Activated naive CD4-positive, alpha-beta T cell (primary cell): ENCODE data around the gene TRPM1.
"Not testable (repeated sequence)": the region's sequence is repeated elsewhere in the genome, so short reads cannot be mapped to it uniquely, and the experiment has no call there.

ENCODE experiments used
- DNase-seq, 4 experiments: peaks; one replicate each; lab custom pipeline; 2025; lab: John Stamatoyannopoulos, UW

TRPM1 gene

DNA sequence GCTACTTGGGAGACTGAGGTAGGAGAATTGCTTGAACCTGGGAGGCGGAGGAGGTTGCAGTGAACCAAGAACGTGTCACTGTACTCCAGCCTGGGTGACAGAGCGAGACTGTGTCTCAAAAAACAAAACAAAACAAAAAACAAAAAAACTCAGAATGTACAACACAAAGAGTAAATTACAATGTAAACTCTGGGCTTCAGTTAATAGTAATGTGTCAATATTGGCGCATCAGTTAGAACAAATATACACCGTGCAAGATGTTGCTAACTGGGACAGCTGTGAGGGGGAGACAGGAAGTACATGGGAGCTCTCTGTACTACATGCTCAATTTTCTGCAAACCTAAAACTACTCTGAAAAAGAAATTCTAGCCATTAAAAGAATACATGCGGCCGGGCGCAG is 23.5 kb upstream of the TRPM1 start:
- DNase-seq: no peak

DNA sequence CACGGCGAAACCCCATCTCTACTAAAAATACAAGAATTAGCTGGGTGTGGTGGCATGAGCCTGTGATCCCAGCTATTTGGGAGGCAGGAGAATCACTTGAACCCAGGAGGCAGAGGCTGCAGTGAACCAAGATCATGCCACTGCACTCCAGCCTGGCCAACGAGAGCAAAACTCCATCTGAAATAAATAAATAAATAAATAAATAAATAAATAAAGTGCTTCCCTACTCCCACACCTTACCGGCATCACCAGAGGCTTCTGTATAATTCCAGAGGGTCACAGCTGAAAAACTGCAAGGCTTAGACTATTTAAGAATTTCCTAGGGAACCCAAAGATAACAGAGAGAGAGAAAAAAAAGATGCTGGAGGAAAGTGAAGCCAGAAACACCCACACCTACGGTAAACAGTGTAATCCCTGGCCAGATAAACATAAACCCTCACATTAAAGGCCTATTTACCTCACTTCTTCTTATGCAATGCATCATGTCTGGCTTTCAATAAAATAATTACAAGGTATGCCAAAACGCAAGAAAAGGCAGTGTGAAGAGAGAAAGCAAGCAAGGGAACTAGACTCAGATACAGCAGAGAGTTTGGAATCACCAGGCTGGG is 15.0 kb upstream of the TRPM1 start:
- DNase-seq: no peak

DNA sequence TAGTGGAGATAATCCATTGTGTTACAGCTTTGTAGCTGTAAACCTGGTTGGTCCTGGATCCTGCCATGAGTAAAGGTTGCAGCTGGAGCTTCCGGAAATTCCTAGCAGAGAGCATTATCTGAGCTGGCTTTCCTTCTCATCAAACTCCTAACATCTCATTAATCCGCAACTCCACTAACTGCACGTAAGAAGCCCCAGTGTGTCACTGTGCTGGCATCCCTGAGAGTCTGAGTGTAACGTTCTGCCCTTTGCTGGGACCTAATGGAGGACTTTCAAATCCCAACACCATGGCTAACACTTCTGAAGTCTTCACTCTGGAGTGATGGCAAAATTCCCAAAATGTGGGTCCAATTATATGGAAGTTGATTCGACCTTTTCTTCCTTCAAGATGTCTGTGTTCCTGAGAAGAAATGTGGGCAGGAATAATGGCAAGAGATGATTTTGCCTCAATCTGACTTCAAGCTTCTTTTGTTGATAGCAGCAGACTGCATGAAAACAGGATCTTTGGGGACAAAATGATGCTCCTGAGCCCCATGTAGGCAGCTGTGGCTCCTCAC is 9.6 kb upstream of the TRPM1 start:
- DNase-seq: no peak

DNA sequence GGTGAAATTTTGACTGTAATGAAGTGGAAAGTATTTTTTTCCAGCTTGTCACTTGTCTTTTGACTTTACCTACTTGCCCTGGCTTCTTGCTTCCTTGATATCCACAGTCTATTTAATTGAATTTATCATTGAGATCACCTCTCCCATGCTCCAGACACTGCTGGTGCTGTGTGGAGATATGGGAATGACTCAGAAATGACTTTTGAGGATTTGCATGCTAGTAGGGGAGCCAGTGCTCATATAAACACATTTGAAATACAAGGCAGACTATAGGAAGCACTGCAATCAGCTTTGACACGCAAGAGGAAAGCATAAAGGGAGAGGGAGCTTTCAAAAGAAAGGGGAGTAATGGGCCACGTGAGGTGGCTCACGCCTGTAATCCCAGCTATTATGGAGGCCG is 7.3 kb upstream of the TRPM1 start:
- no peak for DNase-seq

DNA sequence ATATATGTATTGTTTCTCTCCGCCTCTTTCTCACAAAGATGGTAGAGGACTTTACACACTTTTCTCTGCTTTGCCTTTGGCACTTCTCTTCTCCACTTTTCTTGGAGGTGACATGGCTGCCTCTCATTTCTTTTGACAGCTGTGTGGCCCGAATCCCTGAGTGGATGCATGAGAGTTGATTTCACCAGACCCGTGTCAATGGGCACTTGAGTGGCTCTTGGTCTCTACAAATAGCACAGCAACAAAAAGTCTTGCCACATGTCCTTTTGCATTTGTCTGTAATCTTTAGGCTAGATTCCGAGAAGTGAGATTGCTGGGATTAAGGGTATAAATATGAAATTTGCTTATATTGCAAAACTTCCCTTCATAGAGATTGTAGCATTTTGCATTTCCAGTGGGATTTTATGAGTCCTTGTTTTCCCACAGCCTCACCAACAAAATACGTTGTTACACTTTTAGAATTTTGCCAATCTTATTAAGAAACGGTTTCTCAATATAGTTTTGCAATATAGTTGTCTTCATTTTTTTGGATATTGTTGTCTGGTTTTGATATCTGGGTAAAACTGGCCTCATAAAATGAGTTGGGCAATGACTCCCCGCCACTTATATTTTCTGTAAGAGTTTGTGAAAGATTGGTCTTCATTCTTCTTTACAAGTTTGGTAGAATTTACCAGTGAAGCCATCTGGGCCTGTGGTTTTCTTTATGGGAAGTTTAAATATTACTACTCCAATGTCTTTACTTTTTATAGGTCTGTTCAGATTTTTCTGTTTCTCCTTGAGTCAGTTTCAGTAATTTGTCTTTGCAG is 5.2 kb upstream of the TRPM1 start:
- no peak for DNase-seq

DNA sequence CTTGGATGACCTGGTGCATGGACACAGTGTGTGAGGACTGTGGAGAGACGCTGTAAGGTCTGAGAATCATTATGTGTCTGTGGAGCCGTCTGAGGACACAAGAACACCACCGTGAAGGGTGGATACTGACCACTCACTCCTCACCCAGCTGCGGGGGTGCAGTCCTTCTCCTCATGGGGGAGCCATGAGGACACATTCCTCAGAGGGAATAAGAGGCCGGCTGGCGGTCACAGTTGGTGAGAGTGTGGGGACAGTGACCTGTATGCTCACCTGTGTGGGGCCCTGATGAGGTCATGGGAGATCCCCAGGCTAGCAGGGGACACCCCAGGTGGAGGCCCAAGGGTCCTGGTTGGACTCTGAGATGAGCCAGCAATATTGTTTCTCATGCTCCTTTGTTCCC is 2.5 kb upstream of the TRPM1 start:
- DNase-seq: no peak

DNA sequence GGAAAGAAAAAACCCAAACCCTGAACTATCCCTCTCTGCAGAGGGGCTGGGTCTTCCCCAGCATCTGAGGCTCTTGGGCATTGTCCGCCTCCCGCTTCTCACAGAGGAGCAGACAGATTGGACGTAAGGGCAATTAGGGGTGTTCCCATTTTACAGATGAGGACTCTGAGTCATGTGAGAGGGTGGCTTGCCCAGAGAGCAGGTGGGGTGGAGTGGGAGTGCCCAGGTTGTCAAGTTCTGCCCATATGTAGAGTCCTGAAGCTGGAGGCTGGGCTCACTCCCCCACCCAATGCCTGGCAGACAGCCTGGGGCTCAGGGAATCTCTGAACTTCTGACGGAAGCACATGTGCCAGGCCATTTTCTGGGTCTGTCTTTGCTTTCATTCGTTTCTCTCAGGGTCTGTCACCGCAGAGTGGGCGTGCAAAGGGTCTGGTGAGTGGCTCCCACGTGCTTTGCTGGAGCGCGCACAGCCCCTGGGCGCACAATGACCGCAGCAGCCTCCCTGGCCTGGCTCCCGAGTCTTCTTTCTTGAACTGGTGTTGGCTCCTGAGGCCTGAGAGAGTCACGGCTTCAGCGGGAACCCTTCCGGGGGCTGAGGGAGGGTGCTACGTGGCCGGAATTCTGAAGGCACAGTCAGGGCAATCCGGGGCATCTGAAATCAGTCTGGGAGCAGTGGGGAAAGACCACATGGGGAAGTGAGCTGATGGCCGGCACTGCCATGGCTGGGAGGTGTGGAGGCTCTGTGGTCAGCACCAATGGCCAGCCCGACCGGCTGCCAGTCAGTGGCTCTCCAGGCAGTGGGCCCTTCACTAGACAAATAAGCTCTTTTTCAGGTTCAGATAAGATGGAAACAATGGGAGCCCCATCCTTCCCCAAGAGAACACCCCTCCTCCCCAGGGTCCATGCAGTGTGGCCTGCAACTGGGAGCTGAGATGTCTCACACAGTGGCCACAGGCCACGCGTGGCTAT is 1.1 kb upstream of the TRPM1 start:
- no peak for DNase-seq

DNA sequence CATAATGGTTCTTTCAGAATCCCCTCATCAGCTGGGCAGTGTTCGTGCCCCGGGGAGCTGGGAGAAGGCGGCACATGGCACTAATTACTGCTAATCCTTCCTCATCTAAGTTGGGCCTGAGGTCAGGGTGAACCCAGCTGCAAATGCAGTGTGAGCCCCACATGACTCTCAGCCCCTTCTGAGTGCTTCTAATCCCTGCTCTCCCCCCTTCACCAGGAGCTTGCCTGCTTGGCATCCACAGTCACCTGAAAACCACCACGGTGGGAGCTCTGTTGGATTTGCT is 455 bp upstream of the TRPM1 start:
- no peak for DNase-seq

DNA sequence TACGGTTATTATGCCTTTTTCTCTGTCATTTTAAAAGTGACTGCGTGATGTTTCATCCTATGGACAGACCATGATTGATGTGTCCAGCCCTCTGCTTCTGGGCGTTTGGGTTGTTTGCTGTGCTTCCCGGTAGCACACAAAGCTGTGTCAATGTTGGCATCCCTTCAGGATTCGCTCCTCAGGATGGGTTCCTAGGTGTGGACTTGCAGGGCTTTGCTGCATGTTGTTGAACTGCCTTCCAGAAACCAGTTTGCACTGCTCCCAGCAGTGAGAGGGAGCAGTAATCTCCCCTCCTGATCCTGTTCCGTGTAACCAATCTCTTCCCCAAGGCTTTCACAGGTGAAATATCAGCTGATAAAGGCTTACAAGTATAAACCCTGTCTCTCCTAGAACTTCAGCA is 787 bp downstream of the TRPM1 start:
- no peak for DNase-seq

DNA sequence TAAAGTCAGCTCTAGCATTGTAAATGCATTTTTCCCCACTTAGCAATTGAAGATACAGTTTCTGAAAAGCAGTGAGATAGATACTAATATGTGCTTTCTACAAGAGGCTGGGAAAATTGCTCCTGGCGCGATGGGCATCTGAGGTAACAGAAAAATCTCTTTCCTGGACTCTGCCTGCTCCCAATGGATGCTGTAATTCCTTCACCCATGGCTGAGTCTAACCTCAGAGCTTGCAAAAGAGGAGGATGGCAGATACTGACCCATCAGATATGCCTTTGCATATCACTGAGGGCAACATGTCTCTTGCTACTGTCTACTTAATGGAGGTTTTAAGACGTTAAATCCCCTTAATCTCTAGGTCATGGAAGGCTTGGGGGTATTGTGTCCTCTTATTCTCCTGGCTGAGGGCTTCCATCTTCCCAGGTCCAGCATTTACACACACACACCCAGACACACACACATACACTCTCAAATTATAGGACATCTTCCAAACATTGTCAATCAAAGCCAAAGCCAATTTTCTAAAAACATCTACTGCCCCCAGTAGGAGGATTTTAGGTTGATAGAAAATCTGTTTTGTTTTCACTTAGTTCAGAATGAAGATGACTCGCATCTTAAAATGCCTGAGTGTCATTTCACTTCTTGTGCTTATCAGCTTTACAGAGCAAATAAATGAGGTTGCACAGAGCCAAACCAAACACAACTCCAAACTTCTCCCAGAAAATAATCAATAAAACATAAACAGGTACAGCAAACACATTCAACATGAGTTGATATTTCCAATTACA is 2.4 kb downstream of the TRPM1 start:
- DNase-seq: no peak

DNA sequence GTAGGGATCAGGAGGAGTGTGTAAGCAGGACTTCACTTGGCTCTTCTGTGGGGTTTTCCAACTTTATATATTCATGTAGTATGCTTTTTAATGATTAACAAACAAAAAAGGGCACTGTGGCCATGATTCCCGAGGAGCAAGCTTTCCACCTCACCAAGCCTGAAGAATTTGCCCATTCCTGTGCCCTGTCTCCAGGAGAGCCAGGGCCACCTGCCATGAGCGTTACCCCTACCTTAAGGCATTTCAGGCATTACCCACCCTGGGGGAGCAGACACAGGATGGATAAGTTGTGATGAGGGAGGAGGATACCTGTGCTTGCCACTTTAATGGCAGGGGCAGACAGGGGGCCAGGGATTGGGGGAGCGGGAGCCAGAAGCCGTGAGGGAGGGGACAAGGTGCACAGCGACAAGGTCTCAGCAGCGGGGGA is 3.0 kb downstream of the TRPM1 start:
- no peak for DNase-seq

DNA sequence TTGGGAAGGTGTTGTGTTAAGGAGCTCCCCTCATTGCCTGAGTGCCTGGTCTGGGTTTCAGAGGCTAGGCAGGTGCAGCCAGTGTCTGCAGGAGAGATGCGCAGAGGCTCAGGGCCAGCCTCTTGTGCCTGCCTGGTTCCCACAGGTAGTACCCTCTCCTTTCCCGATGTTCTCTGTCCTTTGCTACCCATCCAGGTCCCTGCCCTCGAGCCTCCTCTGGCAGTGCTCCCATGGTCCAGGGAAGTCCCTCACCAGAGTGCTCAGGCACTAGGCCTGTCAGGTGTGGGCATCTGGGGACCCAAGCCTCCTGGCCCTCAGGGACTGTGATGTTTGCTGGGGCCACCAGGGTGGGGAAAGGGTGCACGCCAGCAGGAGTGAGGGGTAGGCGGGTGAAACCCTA is 5.0 kb downstream of the TRPM1 start:
- DNase-seq: no peak

DNA sequence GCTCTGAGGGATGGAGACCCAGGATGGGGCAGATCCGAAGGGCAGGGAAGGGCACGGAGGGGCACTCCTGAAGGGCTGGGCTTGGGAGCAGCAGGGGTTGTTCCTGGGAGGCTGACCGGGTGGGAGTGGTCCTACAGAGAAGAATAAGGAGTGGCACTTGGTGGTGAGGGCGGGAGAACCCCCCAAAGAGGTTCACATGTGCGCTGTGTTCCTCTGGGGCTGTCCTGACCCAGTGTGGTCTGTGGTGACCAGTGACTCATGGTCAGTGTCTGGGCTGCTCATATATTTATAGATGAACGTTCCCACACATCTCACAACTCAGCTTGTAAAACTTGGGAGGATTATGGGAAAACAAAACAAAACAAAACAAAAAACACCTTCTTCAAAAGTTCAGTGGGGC is 10.0 kb downstream of the TRPM1 start:
- DNase-seq: no peak

DNA sequence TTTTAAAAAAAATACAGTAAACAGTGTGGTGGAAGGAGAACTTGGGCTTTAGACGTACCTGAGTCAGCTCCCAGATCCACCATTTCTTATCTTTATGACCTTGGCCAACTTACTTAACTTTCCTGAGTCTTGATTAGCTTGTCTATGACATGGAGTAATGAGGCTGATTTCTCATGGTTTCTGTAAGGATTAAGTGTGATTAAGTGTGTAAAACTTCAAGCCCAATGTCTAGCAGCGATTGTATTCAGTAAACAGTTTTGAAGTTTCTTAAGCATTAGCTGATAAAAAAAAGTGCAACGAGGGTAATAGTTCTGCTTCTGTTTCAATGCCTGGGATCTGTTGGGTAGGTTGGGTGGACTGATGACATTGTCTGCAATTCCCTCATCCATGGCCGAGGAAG is 10.8 kb downstream of the TRPM1 start:
- DNase-seq: no peak

DNA sequence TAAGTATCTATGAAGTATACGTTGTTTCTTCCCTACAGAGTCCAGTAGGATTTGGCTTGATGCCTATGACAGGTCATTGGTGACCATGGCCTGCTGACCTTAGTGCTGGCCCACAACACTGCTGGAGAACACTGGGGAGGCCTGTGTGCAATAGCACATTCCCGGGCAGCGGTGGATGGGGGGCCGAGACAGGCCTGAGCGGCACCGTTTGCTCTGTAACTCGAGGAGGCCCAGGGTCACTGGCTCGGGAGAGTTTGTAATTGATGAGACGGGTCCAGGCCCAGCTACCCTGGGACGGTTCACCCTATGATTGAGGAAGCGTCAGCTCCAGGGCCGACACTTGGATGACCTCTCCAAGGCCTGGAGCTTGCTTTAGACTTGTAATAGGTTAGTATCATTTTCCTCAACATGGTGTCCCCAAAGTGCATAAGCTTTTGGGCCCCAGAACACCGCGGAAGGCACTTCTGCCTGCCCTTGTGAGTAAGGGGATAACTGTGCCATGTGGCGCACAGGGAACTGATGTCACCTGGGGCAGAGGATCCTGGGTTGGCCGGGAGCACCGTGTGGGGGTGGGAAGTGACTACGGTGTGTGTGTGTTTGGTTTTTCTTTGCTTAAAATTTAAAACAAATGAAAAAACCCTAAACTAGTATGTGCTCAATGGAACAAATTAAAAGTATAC is 12.0 kb downstream of the TRPM1 start:
- no peak for DNase-seq

DNA sequence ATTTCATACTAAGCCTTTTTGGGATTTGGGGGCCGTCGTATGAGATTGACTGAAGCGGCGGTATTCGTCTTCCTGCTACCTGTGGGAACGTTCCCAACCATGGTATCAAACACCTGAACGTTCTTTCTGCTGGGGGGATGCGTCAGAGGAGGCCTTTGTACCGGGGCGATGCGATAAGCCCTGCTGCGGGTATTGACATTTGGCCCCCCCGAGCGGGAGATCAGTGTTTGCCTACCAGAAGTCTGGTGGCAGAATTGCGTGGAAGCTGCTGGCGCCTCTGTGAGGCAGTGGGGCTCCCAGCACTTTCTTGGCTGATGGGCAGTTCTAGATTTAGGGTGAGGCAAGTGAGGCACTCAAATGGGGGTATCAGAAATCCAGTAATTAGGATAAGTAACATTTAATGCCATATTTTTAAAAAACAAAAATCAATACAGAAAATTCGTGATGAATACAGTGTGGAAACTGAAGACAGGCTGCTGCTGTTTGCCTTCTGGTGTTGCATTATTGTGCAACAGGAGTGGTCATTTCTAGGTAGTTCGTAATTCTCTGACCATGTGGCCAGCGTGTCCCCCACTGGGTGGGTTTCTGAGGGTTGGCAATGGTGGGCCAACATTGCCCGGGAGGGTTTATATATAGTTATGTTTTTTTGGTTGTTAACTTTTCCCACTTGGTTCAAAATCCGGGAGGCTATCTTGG is 12.7 kb downstream of the TRPM1 start:
- no peak for DNase-seq

DNA sequence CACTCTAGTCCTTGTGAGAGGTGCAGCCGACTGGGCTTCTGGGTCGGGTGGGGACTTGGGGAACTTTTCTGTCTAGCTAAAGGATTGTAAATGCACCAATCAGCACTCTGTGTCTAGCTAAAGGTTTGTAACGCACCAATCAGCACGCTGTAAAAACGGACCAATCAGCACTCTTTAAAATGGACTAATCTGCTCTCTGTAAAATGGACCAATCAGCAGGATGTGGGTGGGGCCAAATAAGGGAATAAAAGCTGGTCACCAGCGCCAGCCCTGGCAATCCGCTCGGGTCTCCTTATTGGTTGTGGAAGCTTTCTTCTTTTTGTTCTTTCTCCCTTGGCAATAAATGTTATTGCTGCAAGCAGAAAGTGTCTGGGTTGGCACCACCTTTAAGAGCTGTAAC is 13.5 kb downstream of the TRPM1 start:
- not testable (repeated sequence) for DNase-seq

DNA sequence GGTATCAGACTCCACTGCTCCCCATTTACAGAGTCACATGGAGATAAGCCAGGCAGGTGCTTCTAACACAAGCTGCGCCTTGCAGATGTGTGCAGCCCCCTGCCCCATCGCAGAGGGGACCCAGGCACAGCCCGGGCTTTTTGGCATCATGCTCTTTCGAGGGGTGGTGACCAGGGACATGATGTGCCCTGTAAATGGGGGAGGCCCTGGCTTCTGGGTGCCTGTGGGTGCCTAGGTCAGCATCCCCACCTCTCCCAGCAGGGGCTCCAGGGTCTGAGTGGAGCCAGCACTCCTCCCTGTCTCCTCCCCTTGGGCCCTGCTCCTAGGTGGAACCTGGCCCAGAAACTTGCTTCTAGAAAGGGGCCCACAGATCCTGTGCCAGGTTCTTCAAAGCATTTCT is 15.2 kb downstream of the TRPM1 start:
- no peak for DNase-seq

DNA sequence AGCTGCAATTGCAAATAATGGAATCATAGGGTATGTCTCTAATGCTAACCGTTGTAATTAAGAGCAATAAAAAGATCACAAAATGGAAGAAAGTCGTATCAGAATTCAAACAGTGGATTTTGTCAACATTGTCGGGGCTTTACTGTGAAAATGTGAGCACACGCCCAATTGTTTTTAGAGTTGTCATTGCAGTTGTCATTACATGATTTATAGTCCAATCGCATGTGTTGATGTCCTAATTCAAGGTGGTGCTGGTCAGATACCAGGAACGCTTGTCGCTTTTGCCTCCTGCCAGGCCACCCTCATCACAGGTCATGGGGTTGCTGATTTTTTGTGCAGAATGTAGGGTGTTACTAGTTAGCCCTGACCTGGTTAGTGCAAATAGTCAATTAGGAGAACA is 16.2 kb downstream of the TRPM1 start:
- no peak for DNase-seq

DNA sequence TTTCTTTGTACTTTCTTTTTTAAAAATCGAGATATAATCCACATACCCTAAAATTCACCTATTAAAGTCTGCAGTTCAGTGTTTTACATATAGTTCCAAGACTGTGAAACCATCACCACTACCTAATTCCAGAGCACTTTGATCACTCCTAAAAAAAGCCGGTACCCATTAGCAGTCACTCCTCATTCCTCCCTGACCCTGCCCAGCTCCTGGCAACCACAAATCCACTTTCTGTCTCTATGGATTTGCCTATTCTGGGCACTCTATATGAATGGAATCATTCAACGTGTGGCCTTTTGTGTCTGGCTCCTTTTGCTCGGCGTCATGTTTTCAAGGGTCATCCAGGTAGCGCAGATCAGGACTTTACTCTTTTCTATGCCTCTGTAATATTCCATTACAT is 17.3 kb downstream of the TRPM1 start:
- DNase-seq: no peak

DNA sequence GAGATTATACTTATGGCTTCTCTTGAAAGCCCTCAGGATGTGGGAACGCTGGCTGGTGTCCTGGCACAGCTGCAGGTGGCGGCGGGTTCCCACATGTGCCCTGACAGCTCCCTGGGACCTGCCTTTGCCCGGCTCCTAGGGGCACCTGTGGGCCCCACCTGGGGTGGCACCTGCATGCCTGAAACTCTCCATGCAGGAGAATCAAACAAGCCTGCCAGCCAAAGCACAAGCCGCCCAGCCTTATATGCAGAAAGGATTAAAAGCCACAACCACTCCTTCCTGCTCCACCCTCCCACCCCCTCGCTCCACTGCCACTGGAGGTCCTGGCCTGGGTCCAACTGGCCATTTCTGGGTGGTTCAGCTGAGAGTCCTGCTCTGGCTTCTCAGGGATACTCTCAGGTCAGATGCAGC is 18.1 kb downstream of the TRPM1 start:
- no peak for DNase-seq
